GM06990 (cell line): ENCODE measurements around the gene SH3GL1.
A peak's percentile ranks its signal among the peaks of the same experiment; 100 is the strongest.

ENCODE experiments used
- DNase-seq: peaks from one replicate; pipeline ENCODE4 v3.0.0-alpha.2; 2011; ENCODE audit not compliant: insufficient read length; ENCODE audit errors: extremely low read depth
- H3K27me3 ChIP-seq: replicated peaks from 2 replicates; pipeline ENCODE4 v1.6.0; 2011; ENCODE audit warnings: low read length; ENCODE audit not compliant: control insufficient read depth, insufficient read depth
- H3K36me3 ChIP-seq: 2 replicates; pipeline ENCODE4 v1.5.1; 2011; ENCODE audit warnings: low read length; ENCODE audit not compliant: control insufficient read depth, insufficient read depth
- H3K4me3 ChIP-seq: replicated peaks from 2 replicates; pipeline ENCODE4 v1.5.1; 2011; ENCODE audit warnings: low read depth, mild to moderate bottlenecking, control low read depth, low read length
- CTCF ChIP-seq: IDR thresholded peaks from 2 replicates; pipeline ENCODE4 v1.5.1; 2011; ENCODE audit warnings: low read length, control low read depth, mild to moderate bottlenecking, inconsistent platforms; ENCODE audit not compliant: insufficient read depth, poor library complexity, severe bottlenecking

The SH3GL1 gene

GRCh38 chr19:4362101-4362828, 38.1 kb downstream of the SH3GL1 start:
- DNase-seq, result peak; percentile 13
- Histone ChIP-seq H3K27me3 (no peaks in the 10 kb centered on the region), H3K36me3 (peaks cover 55% of the 10 kb centered on the region), H3K4me3 (no peak overlapping the region)
- TF ChIP-seq CTCF, result no peak

- no peak for TF ChIP-seq CTCF
- peak; percentile 20 for DNase-seq
- Histone ChIP-seq H3K4me3 (no peak overlapping the region), H3K27me3 (no peaks in the 10 kb centered on the region), H3K36me3 (peaks cover 52% of the 10 kb centered on the region)
Measured at GRCh38 chr19:4361152-4362046, 38.9 kb downstream of the SH3GL1 start.

- no peaks in the 10 kb centered on the region for H3K27me3 ChIP-seq
- TF ChIP-seq CTCF, result no peak
- DNase-seq, result peak; percentile 19
- H3K36me3 ChIP-seq, result peaks cover 47% of the 10 kb centered on the region
- no peak overlapping the region for H3K4me3 ChIP-seq
Measured at GRCh38 chr19:4360641-4361151, 39.7 kb downstream of the SH3GL1 start.

- TF ChIP-seq CTCF, result no peak
- Histone ChIP-seq H3K27me3 (no peaks in the 10 kb centered on the region), H3K36me3 (peaks cover 44% of the 10 kb centered on the region), H3K4me3 (no peak overlapping the region)
- DNase-seq, result peak; percentile 7
Measured at GRCh38 chr19:4360081-4360569, 40.2 kb downstream of the SH3GL1 start.

- Histone ChIP-seq H3K36me3 (peaks cover 41% of the 10 kb centered on the region), H3K27me3 (no peaks in the 10 kb centered on the region), H3K4me3 (no peak overlapping the region)
- no peak for DNase-seq
- no peak for TF ChIP-seq CTCF
Measured at GRCh38 chr19:4359627-4360000, 40.7 kb downstream of the SH3GL1 start.
